COLO668 (cell line): Measurements from ENCODE around the gene CHFR.
"Not testable (repeated sequence)": the region's sequence is repeated elsewhere in the genome, so short reads cannot be mapped to it uniquely, and the experiment has no call there.

Experiments used
- DNase-seq: peaks from one replicate; lab custom pipeline; 2025; ENCODE audit not compliant: unreplicated experiment; lab: John Stamatoyannopoulos, UW

CHFR gene, protein sequence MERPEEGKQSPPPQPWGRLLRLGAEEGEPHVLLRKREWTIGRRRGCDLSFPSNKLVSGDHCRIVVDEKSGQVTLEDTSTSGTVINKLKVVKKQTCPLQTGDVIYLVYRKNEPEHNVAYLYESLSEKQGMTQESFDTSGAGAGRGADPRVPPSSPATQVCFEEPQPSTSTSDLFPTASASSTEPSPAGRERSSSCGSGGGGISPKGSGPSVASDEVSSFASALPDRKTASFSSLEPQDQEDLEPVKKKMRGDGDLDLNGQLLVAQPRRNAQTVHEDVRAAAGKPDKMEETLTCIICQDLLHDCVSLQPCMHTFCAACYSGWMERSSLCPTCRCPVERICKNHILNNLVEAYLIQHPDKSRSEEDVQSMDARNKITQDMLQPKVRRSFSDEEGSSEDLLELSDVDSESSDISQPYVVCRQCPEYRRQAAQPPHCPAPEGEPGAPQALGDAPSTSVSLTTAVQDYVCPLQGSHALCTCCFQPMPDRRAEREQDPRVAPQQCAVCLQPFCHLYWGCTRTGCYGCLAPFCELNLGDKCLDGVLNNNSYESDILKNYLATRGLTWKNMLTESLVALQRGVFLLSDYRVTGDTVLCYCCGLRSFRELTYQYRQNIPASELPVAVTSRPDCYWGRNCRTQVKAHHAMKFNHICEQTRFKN

DNA sequence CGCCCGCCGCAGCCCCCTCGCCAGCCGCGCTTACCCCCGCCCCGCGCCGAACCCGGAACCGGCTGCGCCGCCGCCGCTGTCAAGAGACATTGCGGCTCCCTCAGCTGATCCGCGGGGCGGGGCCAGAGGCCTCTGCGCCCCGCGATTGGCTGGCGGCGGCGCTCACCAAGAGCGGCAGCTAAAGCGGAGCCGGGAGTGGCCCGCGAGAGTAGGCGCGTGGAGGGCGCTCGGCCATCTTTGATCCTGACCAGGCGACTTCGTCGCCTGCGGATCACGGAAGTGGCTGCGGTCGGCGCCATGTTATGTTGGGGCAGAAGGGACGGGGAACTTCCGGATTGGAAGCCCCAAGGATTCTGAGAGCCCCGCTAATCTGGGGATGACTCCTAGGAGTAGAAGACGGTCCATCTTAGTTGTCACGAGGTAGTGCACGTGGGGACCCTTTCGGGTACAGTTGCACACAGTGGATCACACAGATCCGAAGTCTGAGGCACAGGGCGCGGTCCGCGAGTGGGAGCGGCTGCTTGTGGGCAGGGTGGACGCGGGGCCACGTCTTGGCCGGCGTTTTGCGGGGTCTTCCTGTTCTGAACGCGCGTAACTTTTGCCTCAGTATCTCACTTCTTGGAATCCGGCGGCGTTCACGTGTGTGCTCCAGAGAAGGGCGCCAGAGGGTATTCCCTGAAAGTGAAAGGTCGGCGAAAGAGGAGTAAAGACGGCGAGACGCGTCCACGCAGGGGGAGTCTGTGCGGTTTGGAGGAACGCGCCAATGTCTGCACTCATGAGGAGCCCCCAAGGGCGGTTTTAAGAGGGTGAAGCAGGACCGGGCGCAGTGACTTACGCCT is at the start of gene CHFR:
TSS of gene CHFR (minus strand) at position 93 of the 839 bp plus-strand sequence. CDS start 277 bp downstream, outside the sequence.
- peak; percentile 96 for DNase-seq

DNA sequence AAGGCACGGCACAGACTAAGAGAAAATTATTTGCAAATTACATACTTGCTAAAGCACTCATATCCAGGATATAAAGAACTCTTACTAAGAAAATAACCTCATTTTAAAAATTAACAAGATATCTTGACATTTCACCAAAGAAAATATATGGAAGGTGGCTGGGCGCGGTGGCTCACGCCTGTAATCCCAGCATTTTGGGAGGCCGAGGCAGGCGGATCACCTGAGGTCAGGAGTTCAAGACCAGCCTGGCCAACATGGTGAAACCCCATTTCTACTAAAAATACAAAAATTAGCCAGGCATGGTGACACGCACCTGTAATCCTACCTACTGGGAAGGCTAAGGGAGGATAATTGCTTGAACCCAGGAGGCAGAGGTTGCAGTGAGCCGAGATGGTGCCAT is 49.5 kb upstream of the CHFR start:
- not testable (repeated sequence) for DNase-seq

DNA sequence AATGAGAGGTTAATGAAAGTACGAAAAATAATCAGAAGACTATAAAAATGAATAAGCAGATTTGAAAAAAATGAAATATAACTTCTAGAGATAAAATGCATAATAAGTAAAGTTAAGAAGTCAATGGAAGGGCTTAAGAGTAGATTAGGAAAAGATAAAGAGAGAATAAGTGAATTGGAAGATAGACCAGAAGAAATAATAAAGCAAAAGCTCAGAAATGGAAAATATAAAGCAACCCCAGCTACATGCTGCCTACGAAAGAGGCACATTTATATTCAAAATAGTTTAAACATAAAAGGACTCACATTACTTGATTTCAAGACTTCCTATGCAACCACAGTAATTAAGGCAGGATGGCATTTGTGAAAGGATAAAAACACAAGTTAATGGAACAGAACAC is 48.8 kb upstream of the CHFR start:
- DNase-seq: no peak

DNA sequence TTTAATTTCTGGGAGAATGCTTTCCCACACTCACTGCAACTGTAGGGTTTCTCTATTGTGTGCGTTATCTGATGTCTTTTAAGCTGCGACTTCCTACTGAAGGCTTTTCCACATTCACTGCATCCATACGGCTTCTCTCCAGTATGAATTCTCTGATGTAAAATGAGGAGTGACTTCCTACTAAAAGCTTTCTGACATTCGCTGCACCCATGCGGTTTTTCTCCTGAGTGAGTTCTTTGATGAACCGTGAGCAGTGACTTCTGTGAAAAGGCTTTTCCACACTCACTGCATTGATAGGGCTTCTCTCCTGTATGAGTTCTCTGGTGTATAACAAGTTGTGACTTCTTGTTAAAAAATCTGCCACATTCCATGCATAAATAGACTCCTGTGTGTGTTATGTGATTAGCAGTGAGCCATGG is 39.0 kb upstream of the CHFR start:
- DNase-seq: no peak

DNA sequence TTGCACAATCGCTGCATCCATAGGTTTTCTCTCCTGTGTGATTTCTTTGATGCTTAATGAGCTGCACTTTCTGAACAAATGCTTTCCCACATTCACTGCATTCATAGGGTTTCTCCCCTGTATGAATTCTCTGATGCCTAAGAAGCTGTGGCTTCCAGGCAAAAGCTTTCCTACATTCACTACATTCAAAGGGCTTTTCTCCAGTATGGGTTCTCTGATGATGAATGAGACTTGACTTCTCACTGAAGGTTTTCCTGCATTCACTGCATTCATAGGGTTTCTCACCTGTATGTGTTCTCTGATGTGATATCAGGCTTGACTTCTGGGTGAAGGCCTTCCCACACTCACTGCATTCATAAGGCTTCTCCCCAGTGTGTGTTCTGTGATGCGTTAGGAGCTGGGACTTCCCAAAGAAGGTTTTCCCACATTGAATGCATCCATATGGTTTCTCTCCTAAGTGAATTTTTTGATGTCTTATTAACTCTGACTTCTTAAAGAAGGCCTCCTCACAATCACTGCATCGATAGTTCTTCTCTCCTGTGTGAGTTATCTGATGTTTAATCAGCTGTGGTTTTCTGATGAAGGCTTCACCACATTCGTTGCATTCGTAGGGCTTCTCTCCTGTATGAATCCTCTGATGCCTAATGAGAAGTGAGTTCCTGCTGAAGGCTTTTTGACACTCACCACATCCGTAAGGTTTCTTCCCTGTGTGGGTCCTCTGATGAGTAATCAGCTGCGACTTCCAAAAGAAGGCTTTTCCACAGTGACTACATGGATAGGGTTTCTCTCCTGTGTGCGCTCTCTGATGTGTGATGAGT is 38.4 kb upstream of the CHFR start:
- DNase-seq: no peak

DNA sequence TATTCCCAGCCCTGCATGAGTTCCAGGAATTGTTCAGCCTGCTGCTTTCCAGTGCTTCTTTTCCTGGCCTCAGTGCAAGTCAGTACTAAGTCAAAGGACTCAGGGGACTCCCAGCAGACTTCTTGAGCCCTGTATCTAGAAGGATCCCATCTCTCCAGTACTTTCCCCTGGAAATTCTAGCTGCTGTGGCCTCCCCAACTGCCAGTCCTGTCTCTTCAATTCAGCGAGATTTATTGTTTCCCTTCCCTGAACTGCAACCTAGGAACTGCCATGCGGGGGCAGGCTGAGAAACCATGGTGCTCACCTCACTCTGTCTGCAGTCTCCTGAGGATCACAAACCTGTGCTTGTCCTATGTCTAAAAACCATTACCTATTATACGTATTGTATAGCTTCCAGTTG is 37.0 kb upstream of the CHFR start:
- DNase-seq: no peak

DNA sequence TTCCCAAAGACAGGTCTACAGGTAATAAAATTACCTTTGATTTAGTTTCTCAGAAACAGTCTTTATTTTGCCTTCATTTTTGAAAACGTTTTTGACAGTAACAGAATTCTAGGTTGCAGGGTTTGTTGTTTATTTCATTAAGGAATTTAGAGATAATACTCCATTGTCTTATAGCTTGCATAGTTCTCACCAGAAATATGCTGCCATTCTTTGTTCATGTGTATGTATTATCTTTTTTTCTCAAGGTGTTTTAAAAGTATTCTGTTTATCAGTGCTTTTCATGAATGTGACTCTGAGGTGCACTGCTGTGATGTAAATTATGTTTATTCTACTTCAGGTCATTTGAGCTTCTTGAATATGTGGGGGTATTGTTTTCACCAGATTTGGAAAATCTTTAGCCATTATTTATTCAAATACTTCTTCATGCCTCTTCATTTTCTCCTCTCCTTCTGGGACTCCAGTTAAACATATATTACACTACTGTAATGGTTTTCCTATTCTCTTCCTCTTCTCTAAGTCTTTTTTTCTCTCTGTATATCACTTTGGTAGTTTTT is 36.0 kb upstream of the CHFR start:
- no peak for DNase-seq

DNA sequence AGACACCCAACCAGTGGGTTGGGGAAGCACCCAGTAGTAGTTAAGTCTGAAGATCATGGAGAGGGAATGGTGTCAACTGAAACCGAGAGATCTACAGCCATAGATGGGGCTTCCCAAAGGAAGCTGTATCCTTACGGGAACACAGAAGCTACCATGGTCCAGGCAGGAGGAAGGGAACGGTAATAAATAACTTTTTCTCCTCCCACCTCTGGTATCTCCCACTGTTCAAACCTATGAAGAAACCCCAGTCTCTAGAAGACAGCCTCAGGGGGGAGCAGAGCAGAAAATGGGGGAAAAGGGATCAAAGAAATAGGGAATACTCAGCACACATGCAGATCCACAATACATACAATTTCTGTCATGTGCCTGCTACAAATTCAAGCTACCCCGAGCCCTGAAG is 35.3 kb upstream of the CHFR start:
- DNase-seq: no peak

DNA sequence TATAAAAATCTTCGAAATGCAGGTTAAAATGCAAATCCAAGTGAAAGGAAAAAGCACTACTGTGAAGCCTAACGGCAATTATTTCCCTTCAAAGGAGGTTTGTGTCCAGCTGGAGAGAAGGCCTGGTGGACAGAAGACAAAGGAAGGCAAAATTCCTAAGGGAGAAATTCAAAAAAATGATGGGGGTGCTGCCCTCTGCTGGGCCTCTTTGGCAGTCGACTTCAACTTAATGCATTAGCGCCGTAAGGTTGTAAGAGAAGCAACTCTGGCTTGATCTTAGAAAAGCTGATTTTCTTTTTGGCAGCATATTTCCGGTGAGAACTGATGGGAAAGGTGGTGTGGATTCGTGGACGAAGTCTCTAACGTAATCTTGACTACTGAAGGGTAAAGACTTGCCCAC is 34.3 kb upstream of the CHFR start:
- DNase-seq: no peak

DNA sequence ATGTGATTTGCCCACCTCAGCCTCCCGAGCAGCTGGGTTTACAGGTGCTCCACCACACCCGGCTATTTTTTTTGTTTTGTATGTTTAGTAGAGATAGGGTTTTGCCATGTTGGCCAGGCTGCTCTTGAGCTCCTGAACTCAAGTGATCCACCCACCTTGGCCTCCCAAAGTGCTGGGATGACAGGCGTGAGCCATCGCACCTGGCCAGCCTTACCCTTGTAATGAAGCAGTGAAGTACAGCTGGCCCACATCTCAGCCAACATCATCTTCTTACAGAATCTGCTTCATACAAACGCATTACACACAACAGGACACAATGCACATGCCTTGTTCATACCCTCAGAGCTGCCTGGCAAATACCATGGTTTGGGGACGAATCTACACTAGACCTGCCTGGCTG is 31.3 kb upstream of the CHFR start:
- no peak for DNase-seq

DNA sequence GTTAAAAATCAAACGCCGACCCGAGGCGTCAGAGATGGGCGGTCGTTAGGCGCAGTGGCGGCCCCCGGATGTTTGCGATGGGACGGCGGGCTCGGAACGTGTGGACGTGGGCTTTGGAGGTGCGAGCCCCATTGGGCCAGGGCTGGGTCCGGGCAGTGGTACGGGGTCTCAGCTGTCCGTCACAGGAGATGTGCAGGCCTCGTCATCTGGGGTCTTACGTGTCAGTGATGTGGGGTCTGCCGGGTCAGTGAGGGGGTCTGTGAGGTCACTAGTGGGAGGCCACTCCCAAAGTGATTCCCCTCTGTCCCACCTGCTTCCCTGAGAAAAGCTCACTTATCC is 21.6 kb upstream of the CHFR start:
- no peak for DNase-seq

DNA sequence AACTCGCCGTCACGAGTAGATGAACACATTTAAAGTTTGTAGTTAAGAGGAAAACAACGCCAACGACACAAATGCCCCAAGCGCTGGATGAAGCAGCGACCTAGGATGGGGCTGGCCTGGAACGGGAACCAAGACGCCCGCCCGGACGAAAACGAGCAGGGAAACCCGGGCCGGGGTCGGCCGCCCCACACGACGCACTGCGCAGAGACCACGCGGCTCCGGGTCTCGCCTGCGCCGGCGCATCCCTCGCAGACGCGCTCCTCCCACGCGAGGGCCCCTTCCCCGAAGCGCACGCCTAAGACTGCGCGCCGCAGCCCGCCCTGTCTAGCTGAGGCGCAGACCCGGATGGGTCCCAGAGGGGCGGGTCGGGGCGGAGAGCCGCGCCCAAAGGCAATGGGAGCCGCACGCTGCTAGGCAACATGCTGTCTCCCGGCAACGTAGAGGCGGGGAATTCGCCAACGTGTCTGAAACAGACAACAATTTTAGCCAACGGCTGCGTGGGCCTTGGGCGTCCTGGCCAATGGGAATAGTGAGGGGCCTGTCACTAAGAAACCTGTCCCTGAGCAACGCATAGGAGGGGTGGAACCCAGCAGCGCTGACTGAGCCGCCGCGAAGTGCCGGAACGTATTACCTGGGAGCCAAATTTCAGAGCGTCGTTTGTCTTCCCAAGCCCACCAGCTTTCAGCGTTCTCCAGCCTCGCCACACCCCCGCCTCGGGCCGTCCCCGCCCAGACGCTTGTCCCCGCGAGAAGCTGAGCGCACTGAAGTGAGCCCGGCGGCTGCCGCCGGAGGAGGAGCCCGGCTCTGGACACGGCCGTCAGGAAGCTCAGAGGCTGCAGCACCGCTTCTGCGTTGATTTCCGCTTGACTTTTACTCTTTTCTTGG is 21.0 kb upstream of the CHFR start:
- peak; percentile 96 for DNase-seq

DNA sequence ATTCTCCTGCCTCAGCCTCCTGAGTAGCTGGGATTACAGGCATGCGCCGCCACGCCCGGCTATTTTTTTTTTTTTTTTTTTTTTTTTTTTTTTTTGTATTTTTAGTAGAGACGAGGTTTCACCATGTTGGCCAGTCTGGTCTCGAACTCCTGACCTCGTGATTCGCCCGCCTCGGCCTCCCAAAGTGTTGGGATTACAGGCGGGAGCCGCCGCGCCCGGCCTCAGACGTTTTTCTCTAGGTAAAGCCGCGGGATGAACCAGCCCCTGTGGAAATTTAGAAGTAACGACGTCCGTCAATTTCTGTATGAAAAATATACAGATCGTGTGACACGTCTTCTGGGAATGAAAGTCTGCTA is 20.4 kb upstream of the CHFR start:
- not testable (repeated sequence) for DNase-seq

DNA sequence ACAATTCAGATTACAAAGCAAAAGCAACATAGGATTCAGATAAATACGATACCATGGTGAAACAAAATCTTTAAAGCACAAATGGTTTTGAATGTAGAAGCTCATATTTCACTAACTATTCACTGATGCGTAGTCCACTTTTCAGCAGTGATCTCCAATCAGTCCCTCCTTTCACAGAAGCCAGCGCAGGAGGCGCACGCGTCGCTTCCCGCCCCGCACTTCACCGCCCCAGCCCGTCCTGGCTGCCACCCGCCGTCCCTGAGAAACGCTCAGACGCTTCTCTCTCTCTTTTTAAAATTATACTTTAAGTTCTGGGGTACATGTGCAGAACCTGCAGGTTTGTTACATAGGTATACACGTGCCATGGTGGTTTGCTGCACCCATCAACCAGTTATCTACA is 19.8 kb upstream of the CHFR start:
- no peak for DNase-seq

DNA sequence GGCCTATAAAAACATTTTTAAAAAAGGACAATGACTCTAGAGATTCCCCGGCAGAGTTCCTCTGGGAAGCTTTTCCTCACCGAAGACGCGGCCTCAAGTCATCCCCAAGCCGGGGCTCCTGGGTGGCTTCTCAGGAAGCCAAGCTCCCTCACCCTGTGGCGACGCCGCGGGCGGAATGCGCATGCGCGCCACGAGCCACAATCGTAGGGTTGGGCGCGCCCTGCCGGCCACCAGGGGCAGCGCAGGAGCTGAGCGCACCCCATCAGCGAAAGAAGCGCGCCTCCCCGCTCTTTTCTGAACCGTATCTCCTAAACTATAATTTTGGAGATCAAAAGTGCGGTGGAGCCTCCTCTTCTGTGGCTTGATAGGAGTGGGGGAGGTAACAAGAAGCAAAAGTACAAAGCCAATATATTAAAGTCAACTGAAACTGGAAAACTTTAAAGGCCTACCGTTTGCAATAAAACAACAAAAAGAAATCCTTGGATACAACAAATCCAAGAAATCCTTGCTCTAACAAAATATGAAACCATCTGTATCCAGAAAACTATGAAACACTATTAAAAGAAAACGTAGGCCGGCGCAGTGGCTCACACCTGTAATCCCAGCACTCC is 17.4 kb upstream of the CHFR start:
- no peak for DNase-seq

DNA sequence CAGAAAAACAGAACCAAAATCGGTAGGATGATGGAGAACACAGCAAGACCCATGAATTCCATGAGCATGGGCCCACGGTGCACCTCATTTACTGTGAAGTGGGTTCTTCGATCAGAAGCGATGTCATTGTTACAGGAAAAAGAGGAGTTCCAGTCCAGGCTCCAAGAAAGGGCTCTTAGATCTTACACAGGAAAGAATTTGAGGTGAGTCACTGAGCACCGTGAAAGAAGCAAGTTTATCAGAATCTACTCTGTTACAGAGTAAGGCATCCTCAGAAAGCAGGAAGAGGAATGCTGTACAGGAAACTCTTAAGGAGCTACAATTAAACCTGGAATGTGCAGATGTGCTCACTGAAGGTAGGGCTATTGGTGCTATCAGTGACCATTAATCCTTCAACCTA is 11.6 kb upstream of the CHFR start:
- no peak for DNase-seq

DNA sequence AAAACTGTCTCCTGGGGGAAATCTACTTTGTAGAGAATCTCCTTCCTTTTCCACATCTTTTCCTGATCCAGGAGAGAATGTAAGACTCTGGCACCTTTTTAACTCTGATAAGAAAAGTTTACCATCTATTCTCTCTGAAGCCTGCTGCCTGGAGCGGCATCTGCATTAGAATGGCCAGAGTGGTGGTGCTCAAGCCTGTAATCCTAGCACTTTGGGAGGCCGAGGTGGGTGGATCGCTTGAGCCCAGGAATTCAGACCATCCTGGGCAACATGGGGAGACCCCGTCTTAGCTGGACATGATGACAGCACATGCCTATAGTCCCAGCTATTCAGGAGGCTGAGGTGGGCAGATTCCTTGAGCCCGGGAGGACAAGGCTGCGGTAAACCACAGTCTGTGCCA is 1.4 kb upstream of the CHFR start:
- no peak for DNase-seq

DNA sequence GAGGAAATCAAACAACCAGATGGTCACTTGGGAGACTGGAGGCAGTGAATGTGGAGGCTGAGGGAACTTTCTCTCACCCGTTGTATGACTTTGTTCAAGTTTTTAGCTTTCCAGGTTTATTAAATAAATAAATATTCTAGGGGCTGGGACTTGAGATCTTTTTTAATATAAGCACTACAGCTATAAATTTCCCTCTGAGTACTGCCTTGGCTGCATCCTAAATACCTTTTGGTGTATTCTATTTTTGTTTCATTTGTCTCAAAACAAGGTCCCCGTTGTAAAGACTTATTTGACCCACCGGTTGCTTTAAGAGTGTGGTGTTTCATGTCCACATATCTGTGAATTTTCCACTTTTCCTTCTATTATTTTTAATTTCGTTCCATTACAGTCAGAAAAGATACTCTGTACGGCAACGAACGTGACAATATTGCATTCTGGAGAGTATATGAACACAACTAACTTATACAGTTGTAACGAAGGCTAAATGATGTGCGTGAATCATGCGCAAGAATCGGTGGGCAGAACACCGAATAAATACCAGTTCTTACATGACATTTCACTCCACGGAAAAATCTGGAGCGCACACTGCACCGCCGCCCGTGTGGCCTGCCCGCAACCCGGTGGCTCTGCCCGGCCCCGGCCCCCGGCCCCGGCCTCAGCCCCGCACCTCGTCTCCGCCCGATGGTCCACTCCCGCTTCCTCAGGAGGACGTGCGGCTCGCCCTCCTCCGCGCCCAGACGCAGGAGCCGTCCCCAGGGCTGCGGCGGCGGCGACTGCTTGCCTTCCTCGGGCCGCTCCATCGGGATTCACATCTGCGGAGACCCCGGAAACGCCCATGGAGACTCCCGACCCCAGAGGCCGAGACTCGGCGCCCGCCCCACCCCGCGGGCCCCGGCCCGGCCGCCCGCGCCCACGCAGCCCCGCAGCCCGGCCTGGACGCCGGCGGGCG is 602 bp downstream of the CHFR start:
- DNase-seq: peak; percentile 33
